Chondrocyte (in vitro differentiated cells): Measurements from ENCODE around the gene CRB1. TPM values are rescaled to one million over a fixed set of nuclear protein-coding genes. Genes with fewer than 3 reads are reported as not detected.

Experiments used
- DNase-seq: peaks from one replicate; pipeline ENCODE4 v3.0.0; 2021; ENCODE audit warnings: mixed read lengths, low spot score
- H3K27ac Mint-ChIP-seq: one replicate; pipeline ENCODE4 v1.8.0; 2021; ENCODE audit warnings: mild to moderate bottlenecking, moderate library complexity, mixed read lengths; ENCODE audit not compliant: unreplicated experiment
- H3K27me3 Mint-ChIP-seq: 2 replicates; pipeline ENCODE4 v1.8.0; 2021; ENCODE audit warnings: low read depth, mixed read lengths
- H3K36me3 Mint-ChIP-seq: 2 replicates; pipeline ENCODE4 v1.8.0; 2021; ENCODE audit warnings: low read depth, mixed read lengths
- H3K4me1 Mint-ChIP-seq: 2 replicates; pipeline ENCODE4 v1.8.0; 2021; ENCODE audit warnings: low read depth, mild to moderate bottlenecking, mixed read lengths
- H3K4me3 Mint-ChIP-seq: one replicate; pipeline ENCODE4 v1.8.0; 2021; ENCODE audit warnings: mild to moderate bottlenecking, moderate library complexity, mixed read lengths; ENCODE audit not compliant: unreplicated experiment
- H3K9me3 Mint-ChIP-seq: 2 replicates; pipeline ENCODE4 v1.8.0; 2021; ENCODE audit warnings: low read depth, mixed read lengths
- total RNA-seq: library from RNA; stranded (reverse); gene quantifications from 3 replicates; pipeline ENCODE4 v1.2.1, GENCODE V29; 2021
- TF ChIP-seq, protein P1 (sequence below): fragments of 200-600 bp; sonication (generic); IDR thresholded peaks from 2 replicates; pipeline ENCODE4 v1.5.0; 2021; ENCODE audit warnings: antibody characterized with exemption, mild to moderate bottlenecking, moderate library complexity

Gene CRB1
- total RNA-seq, 1 donor from 2014 or later, result not detected

DNA sequence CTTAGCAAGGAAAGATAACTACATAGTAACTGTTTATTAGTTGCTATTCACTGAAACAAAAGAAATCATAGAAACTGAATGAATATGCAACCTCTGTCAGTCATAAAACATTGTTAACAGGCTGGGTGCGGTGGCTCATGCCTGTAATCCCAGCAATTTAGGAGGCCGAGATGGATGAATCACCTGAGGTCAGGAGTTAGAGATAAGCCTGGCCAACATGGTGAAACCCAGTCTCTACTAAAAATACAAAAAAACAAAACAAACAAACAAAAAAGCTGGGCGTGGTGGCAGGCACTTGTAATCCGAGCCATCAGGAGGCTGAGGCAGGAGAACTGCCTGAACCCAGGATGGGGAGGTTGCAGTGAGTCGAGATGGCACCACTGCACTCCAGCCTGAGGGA lies 44.1 kb downstream of the CRB1 start:
- DNase-seq, result no peak
- Mint-ChIP-seq H3K27me3 (no peaks in the 10 kb centered on the region), H3K4me1 (peaks cover 6% of the 10 kb centered on the region), H3K36me3 (no peaks in the 10 kb centered on the region), H3K27ac (no peak overlapping the region), H3K4me3 (no peak overlapping the region), H3K9me3 (peaks cover 2% of the 10 kb centered on the region)
- TF ChIP-seq, protein P1, sequence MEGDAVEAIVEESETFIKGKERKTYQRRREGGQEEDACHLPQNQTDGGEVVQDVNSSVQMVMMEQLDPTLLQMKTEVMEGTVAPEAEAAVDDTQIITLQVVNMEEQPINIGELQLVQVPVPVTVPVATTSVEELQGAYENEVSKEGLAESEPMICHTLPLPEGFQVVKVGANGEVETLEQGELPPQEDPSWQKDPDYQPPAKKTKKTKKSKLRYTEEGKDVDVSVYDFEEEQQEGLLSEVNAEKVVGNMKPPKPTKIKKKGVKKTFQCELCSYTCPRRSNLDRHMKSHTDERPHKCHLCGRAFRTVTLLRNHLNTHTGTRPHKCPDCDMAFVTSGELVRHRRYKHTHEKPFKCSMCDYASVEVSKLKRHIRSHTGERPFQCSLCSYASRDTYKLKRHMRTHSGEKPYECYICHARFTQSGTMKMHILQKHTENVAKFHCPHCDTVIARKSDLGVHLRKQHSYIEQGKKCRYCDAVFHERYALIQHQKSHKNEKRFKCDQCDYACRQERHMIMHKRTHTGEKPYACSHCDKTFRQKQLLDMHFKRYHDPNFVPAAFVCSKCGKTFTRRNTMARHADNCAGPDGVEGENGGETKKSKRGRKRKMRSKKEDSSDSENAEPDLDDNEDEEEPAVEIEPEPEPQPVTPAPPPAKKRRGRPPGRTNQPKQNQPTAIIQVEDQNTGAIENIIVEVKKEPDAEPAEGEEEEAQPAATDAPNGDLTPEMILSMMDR, result no peak

DNA sequence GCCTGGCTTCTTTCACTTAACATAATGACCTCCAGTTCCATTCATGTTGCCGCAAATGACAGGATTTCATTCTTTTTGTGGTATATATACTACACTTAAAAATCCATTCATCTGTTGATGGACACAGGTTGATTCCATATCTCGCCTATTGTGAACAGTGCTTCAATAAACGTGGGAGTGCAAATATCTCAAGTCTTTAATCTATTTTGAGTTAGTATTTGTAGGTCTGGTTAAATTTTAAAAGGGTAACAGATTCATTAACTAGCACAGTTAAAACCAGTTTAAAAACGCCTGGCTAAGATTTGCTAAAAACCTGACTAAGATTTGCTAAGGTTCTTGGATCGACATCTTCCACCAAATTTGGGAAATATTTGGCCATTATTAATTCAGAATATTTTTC lies 45.7 kb downstream of the CRB1 start:
- Mint-ChIP-seq H3K9me3 (peaks cover 2% of the 10 kb centered on the region), H3K36me3 (no peaks in the 10 kb centered on the region), H3K4me3 (no peak overlapping the region), H3K27me3 (no peaks in the 10 kb centered on the region), H3K4me1 (peaks cover 6% of the 10 kb centered on the region), H3K27ac (no peak overlapping the region)
- no peak for DNase-seq
- TF ChIP-seq, protein P1, result no peak

DNA sequence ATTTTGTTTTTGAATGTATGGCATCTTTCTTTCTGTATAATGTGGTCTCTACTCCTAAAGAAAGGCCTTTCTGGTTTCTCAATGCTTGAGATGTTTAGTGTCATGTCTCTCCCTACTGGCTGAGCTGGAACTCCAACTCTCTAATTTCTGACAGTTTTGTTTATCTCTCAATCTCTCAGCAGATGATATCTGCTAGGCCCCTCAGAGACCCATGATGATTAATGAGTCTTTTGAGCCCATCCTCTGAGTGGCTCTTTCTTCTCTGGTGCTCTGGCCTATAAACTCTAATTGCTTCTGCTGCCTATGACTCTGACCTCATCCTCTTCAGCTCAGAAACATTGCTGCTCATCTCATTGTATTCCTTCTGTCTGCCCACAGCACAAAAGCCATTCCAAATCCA lies 46.6 kb downstream of the CRB1 start:
- H3K27ac Mint-ChIP-seq, result no peak overlapping the region
- DNase-seq, result no peak
- no peaks in the 10 kb centered on the region for H3K27me3 Mint-ChIP-seq
- peaks cover 6% of the 10 kb centered on the region for H3K4me1 Mint-ChIP-seq
- peaks cover 2% of the 10 kb centered on the region for H3K9me3 Mint-ChIP-seq
- no peaks in the 10 kb centered on the region for H3K36me3 Mint-ChIP-seq
- TF ChIP-seq, protein P1, result no peak
- no peak overlapping the region for H3K4me3 Mint-ChIP-seq

DNA sequence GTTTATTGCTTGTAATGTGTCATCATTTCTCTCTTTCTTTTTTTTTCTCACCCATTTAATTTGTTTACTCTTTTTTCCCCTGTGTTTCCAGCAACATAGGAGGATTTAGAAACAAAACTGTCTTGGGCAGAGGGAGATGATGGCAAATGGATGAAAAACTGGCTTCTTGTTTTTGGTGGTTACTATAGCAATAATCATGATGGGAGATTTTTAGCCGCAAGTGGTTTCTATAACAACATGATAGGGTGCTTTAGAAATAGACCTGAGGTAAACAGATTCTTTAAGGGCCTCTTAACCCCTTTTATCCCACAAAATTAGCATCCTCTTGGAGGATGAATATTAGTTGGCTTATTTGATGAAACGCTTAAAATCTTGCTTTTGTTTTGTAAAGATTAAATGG lies 51.6 kb downstream of the CRB1 start:
- DNase-seq, result no peak
- Mint-ChIP-seq H3K9me3 (no peaks in the 10 kb centered on the region), H3K4me1 (peaks cover 29% of the 10 kb centered on the region), H3K27me3 (no peaks in the 10 kb centered on the region), H3K36me3 (no peaks in the 10 kb centered on the region), H3K27ac (no peak overlapping the region), H3K4me3 (no peak overlapping the region)
- TF ChIP-seq, protein P1, result no peak

DNA sequence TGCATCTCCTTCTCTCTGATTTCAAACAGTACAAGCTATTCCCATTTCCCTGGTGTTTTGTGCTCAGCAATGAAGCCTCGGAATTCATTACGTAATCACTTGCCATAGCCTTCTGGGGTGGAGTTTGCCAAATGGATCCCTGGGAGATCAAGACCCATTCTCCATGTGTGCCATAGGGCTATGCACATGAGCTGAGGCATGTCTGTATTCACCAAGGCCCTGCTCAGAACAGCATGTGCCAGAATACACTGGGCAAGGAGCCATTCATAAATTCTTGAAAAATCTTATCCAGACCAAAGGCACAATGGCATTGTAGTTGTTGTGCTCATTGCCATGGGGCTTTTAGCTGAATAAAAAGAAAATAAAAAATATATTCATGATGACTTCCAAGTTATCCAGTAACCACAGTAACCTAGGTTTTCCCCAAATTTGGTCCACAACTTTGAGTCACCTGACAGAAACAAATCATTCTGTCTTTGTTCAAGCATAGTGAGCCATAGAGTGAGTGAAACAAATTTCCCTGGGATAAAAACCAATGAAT lies 53.0 kb downstream of the CRB1 start:
- Mint-ChIP-seq H3K27ac (peak overlapping the region; percentile 93), H3K27me3 (no peaks in the 10 kb centered on the region), H3K36me3 (no peaks in the 10 kb centered on the region), H3K4me1 (peaks cover 22% of the 10 kb centered on the region), H3K9me3 (no peaks in the 10 kb centered on the region), H3K4me3 (no peak overlapping the region)
- DNase-seq, result no peak
- TF ChIP-seq, protein P1, result no peak
